Transverse colon (tissue), 4 donors: ENCODE measurements around the gene TLR4.

Experiments used
- EP300 ChIP-seq: sonication (generic); formaldehyde crosslinking; IDR thresholded peaks from one replicate; pipeline ENCODE4 v1.6.1; 2017; ENCODE audit warnings: antibody characterized with exemption, low read depth
- POLR2A ChIP-seq: fragments of 450-650 bp; IDR thresholded peaks from one replicate; pipeline ENCODE4 v1.6.1; 2016; ENCODE audit warnings: antibody characterized with exemption, mild to moderate bottlenecking, moderate library complexity
- POLR2AphosphoS5 ChIP-seq, 3 donors: sonication (generic); formaldehyde crosslinking; IDR thresholded peaks; one replicate each; pipeline ENCODE4 v1.6.1; 2016; ENCODE audit warnings: antibody characterized with exemption in 3 of 3
- TF ChIP-seq, protein P1 (sequence below), 5 experiments: fragments of 200-600 bp in 3 of 5; fragments of 450-650 bp in 2 of 5; sonication (generic) in 3 of 5; IDR thresholded peaks; 1 replicate in 2 of 5; 2 replicates in 3 of 5; pipeline ENCODE4 v1.5.1; 2016 to 2017; ENCODE audit warnings: antibody characterized with exemption in 5 of 5, inconsistent platforms in 3 of 5, mild to moderate bottlenecking in 2 of 5, moderate library complexity in 1 of 5

- TF ChIP-seq, protein P1, sequence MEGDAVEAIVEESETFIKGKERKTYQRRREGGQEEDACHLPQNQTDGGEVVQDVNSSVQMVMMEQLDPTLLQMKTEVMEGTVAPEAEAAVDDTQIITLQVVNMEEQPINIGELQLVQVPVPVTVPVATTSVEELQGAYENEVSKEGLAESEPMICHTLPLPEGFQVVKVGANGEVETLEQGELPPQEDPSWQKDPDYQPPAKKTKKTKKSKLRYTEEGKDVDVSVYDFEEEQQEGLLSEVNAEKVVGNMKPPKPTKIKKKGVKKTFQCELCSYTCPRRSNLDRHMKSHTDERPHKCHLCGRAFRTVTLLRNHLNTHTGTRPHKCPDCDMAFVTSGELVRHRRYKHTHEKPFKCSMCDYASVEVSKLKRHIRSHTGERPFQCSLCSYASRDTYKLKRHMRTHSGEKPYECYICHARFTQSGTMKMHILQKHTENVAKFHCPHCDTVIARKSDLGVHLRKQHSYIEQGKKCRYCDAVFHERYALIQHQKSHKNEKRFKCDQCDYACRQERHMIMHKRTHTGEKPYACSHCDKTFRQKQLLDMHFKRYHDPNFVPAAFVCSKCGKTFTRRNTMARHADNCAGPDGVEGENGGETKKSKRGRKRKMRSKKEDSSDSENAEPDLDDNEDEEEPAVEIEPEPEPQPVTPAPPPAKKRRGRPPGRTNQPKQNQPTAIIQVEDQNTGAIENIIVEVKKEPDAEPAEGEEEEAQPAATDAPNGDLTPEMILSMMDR (IDR thresholded peaks at IDR 0.05): no peak
- TF ChIP-seq POLR2A (no peak), EP300 (no peak), POLR2AphosphoS5 (IDR thresholded peaks at IDR 0.05) (no peak)
Observed at GRCh38 chr9:117757561-117758190, 53.5 kb downstream of the TLR4 start.
